NB4 (cell line): ENCODE measurements around the gene DMAC2L.

Source experiments
- CTCF ChIP-seq: IDR thresholded peaks from one replicate; pipeline ENCODE4 v1.5.1; 2012; ENCODE audit warnings: low read depth, low read length
- MYC ChIP-seq: IDR thresholded peaks from 2 replicates; pipeline ENCODE4 v1.6.1; 2011; ENCODE audit warnings: low read depth, low read length

GRCh38 chr14:50350975-50351374 is 38.9 kb downstream of the DMAC2L start:
- no peak for TF ChIP-seq CTCF
- no peak for TF ChIP-seq MYC
